GM18868 (cell line): ENCODE data around the gene PEAR1.

Experiments
- ATAC-seq: cut with Tn5 transposase; IDR thresholded peaks from one replicate; pipeline ENCODE4 v1.9.1; 2021; ENCODE audit warnings: mild to moderate bottlenecking, moderate library complexity; ENCODE audit not compliant: unreplicated experiment

The PEAR1 gene

GRCh38 chr1:156882543-156882942 lies 11.0 kb upstream of the PEAR1 start:
- ATAC-seq, result no peak

- ATAC-seq, result no peak
Observed at GRCh38 chr1:156883919-156884318, 9.6 kb upstream of the PEAR1 start.

- ATAC-seq, result no peak
Observed at GRCh38 chr1:156884560-156885184, 8.8 kb upstream of the PEAR1 start.

- ATAC-seq, result no peak
Observed at GRCh38 chr1:156885314-156885713, 8.2 kb upstream of the PEAR1 start.

- ATAC-seq, result no peak
Observed at GRCh38 chr1:156885880-156886355, 7.6 kb upstream of the PEAR1 start.

- ATAC-seq, result no peak
Observed at GRCh38 chr1:156886583-156887281, 6.8 kb upstream of the PEAR1 start.

- no peak for ATAC-seq
Observed at GRCh38 chr1:156887317-156887716, 6.2 kb upstream of the PEAR1 start.

GRCh38 chr1:156887734-156888133 lies 5.8 kb upstream of the PEAR1 start:
- ATAC-seq, result no peak

- no peak for ATAC-seq
Observed at GRCh38 chr1:156889802-156890580, 3.5 kb upstream of the PEAR1 start.

- ATAC-seq, result no peak
Observed at GRCh38 chr1:156892190-156893047, 1.1 kb upstream of the PEAR1 start.

- ATAC-seq, result no peak
Observed at GRCh38 chr1:156894001-156894400, 483 bp downstream of the PEAR1 start.

- ATAC-seq, result no peak
Observed at GRCh38 chr1:156894711-156895454, 1.4 kb downstream of the PEAR1 start.

GRCh38 chr1:156895455-156895812 lies 1.9 kb downstream of the PEAR1 start:
- no peak for ATAC-seq

GRCh38 chr1:156895927-156896326 lies 2.4 kb downstream of the PEAR1 start:
- no peak for ATAC-seq

- no peak for ATAC-seq
Observed at GRCh38 chr1:156896490-156897033, 3.0 kb downstream of the PEAR1 start.

GRCh38 chr1:156897078-156897825 lies 3.7 kb downstream of the PEAR1 start:
- no peak for ATAC-seq

- no peak for ATAC-seq
Observed at GRCh38 chr1:156898161-156898566, 4.6 kb downstream of the PEAR1 start.

GRCh38 chr1:156898971-156899664 lies 5.6 kb downstream of the PEAR1 start:
- ATAC-seq, result no peak
